ENCODE results near the gene ZNF683.
A peak's percentile ranks its signal among the peaks of the same experiment; 100 is the strongest.

ZNF683 gene

DNA sequence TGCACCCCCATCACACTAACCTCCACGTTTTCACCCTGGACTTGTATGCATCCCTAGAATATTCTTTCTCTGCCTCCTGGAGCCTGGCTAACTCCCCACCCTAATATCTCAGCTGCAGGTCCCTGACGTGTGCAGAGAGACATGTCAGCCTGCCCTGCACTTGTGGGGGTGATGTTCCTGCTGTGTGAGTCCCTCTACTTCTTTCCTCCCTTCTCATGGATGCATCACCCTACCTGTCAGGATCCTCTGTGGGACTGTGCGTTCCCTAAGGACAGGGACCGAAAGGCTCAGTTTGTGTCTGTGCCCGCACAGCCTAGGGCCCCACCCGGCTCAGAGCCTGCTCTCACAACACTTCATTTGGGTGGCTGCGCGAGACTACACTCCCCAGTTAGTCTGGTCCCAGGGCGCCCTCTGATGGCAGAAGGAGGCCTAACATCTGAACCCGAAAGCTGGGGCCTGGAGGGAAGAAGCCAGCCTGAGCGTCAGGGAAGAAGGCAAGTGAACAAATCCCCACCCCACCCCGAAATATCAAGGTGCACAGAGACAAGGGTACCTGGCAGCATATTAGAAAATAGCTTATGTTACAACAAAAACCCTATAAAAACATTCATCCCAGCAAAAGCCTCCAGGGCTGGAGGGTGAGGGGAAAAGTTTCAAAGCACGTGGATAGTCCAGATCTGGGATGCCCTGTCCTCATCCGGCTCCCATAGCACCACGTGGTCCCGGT, 51.1 kb downstream of the ZNF683 start:
- no peak overlapping the region for H3K4me3 ChIP-seq (ENCODE audit: low read length)
- no peaks in the 10 kb centered on the region for H4K20me1 ChIP-seq (ENCODE audit: insufficient read depth, low read length)
- peaks cover 12% of the 10 kb centered on the region for H3K4me1 ChIP-seq (ENCODE audit: low read length)
- no peaks in the 10 kb centered on the region for H3K36me3 ChIP-seq (replicated peaks; ENCODE audit: insufficient read depth, low read length)
- H3K9me3 ChIP-seq (replicated peaks; ENCODE audit: insufficient read depth, low read length) = no peaks in the 10 kb centered on the region
- peak; percentile 83 for DNase-seq
- no peak overlapping the region for H3K9ac ChIP-seq (ENCODE audit: low read length)
- H3F3A ChIP-seq (ENCODE audit: insufficient read depth, low read length) = no peaks in the 10 kb centered on the region
- no peaks in the 10 kb centered on the region for H3K9me2 ChIP-seq (replicated peaks; ENCODE audit: insufficient read depth, low read length)
- no peaks in the 10 kb centered on the region for H3K79me2 ChIP-seq (ENCODE audit: low read length)
- no peak overlapping the region for H3K27ac ChIP-seq (ENCODE audit: low read length)
- H3K4me2 ChIP-seq (ENCODE audit: low read depth, low read length) = no peak overlapping the region
- peak overlapping the region; percentile 16; the same call in 1 of the 2 replicates for H2AFZ ChIP-seq (ENCODE audit: low read length)
- TF ChIP-seq, protein P1, sequence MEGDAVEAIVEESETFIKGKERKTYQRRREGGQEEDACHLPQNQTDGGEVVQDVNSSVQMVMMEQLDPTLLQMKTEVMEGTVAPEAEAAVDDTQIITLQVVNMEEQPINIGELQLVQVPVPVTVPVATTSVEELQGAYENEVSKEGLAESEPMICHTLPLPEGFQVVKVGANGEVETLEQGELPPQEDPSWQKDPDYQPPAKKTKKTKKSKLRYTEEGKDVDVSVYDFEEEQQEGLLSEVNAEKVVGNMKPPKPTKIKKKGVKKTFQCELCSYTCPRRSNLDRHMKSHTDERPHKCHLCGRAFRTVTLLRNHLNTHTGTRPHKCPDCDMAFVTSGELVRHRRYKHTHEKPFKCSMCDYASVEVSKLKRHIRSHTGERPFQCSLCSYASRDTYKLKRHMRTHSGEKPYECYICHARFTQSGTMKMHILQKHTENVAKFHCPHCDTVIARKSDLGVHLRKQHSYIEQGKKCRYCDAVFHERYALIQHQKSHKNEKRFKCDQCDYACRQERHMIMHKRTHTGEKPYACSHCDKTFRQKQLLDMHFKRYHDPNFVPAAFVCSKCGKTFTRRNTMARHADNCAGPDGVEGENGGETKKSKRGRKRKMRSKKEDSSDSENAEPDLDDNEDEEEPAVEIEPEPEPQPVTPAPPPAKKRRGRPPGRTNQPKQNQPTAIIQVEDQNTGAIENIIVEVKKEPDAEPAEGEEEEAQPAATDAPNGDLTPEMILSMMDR (IDR thresholded peaks at IDR 0.05; ENCODE audit: low read length) = peak; percentile 94
- TF ChIP-seq EZH2 (optimal IDR thresholded peaks at IDR 0.05; ENCODE audit: low read depth, low read length) = no peak
- no peaks in the 10 kb centered on the region for H3K27me3 ChIP-seq (replicated peaks; ENCODE audit: insufficient read depth, low read length)

DNA sequence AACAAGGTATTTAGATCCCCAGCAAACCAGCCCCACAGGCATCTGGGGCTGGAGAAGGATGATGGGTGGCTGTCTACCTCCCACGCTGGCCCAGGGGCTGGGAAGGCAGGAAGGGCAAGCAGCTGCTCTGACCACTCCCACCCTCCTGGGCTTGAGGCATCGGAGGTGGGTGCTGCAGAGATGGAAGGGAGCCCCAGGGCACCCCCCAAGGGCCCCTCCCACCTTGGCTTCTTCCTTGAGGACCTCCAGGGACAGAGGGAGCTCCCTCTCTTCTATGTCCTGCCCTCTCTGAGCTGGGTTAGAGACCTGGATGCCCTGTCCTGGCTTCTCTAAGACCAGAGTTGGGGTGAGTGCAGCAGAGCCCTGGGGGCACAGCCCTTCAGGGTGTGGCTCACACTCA, 51.7 kb downstream of the ZNF683 start:
- H3K36me3 ChIP-seq (replicated peaks; ENCODE audit: insufficient read depth, low read length) = no peaks in the 10 kb centered on the region
- 0 out of 2 replicates have a peak overlapping the region, but pooled peaks have one; percentile 16 for H2AFZ ChIP-seq (ENCODE audit: low read length)
- no peaks in the 10 kb centered on the region for H4K20me1 ChIP-seq (ENCODE audit: insufficient read depth, low read length)
- H3K4me1 ChIP-seq (ENCODE audit: low read length) = peaks cover 18% of the 10 kb centered on the region
- no peaks in the 10 kb centered on the region for H3K9me3 ChIP-seq (replicated peaks; ENCODE audit: insufficient read depth, low read length)
- H3F3A ChIP-seq (ENCODE audit: insufficient read depth, low read length) = no peaks in the 10 kb centered on the region
- H3K9ac ChIP-seq (ENCODE audit: low read length) = no peak overlapping the region
- no peak overlapping the region for H3K4me2 ChIP-seq (ENCODE audit: low read depth, low read length)
- no peaks in the 10 kb centered on the region for H3K9me2 ChIP-seq (replicated peaks; ENCODE audit: insufficient read depth, low read length)
- H3K4me3 ChIP-seq (ENCODE audit: low read length) = no peak overlapping the region
- H3K27ac ChIP-seq (ENCODE audit: low read length) = no peak overlapping the region
- no peaks in the 10 kb centered on the region for H3K27me3 ChIP-seq (replicated peaks; ENCODE audit: insufficient read depth, low read length)
- no peaks in the 10 kb centered on the region for H3K79me2 ChIP-seq (ENCODE audit: low read length)
- DNase-seq = no peak
- TF ChIP-seq EZH2 (optimal IDR thresholded peaks at IDR 0.05; ENCODE audit: low read depth, low read length) = no peak
- TF ChIP-seq, protein P1 (IDR thresholded peaks at IDR 0.05; ENCODE audit: low read length) = no peak
- no peak for TF ChIP-seq EZH2phosphoT487 (IDR thresholded peaks at IDR 0.05; ENCODE audit: low read length)

DNA sequence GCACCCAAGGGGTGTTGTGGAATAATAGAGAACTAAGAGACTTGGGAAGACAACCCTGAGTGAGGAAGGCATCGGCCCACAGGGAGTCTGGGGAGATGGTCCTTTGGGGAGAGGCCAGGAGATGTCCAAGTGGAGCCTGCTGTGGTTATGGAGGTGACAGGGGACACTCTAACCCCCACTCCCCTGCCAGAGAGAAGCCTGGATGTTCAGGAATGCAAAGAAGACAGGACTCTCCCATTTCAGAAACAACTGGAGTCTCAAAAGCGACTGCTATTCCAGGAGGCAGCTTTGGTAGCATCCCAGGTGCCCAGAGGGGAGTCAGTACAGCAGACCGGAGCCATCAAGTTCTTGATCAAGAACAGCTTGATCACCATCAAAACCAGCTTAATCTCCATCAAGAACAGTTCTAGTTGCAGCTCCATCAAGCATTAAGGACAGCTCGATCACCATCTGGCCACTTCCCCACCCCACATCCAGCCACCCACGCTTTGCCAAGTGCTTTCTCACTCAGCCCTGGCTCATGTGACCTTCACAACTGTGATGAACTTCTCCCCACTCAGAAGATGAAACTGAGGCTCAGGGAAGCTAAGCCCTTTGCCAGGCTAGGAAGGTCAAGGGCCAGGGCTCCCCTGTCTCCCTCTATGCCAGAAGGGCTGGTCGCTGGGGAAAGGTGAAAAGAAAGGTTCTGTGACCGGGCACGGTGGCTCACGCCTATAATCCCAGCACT, 54.0 kb downstream of the ZNF683 start:
- DNase-seq = no peak
- Histone ChIP-seq H3K27ac (ENCODE audit: low read length) (no peak overlapping the region), H3K4me3 (ENCODE audit: low read length) (peak overlapping the region; percentile 12; the same call in 1 of the 2 replicates), H3K9me3 (replicated peaks; ENCODE audit: insufficient read depth, low read length) (no peaks in the 10 kb centered on the region), H3K9ac (ENCODE audit: low read length) (no peak overlapping the region), H3K79me2 (ENCODE audit: low read length) (no peaks in the 10 kb centered on the region), H3F3A (ENCODE audit: insufficient read depth, low read length) (no peaks in the 10 kb centered on the region), H3K4me1 (ENCODE audit: low read length) (peaks cover 26% of the 10 kb centered on the region), H3K27me3 (replicated peaks; ENCODE audit: insufficient read depth, low read length) (no peaks in the 10 kb centered on the region), H3K9me2 (replicated peaks; ENCODE audit: insufficient read depth, low read length) (no peaks in the 10 kb centered on the region), H2AFZ (ENCODE audit: low read length) (no peak overlapping the region), H3K4me2 (ENCODE audit: low read depth, low read length) (peak overlapping the region; percentile 37; the same call in 1 of the 2 replicates), H3K36me3 (replicated peaks; ENCODE audit: insufficient read depth, low read length) (no peaks in the 10 kb centered on the region), H4K20me1 (ENCODE audit: insufficient read depth, low read length) (no peaks in the 10 kb centered on the region)
- TF ChIP-seq EZH2phosphoT487 (IDR thresholded peaks at IDR 0.05; ENCODE audit: low read length) = no peak
- no peak for TF ChIP-seq EZH2 (optimal IDR thresholded peaks at IDR 0.05; ENCODE audit: low read depth, low read length)
- TF ChIP-seq, protein P1 (IDR thresholded peaks at IDR 0.05; ENCODE audit: low read length) = no peak
